ENCODE results near the gene ADCY5.

GRCh38 chr3:123390865-123391600 is 57.9 kb downstream of the ADCY5 start:
- TF ChIP-seq CTCF (IDR thresholded peaks at IDR 0.05) (no peak), POLR2A (IDR thresholded peaks at IDR 0.05) (no peak)

Data from lower leg skin (tissue), 3 donors.